Fibroblast of lung (primary cell): Measurements from ENCODE around the gene PRDM11.

ENCODE experiments used
- CTCF ChIP-seq, 2 donors: IDR thresholded peaks in 1 of 2; conservative IDR thresholded peaks in 1 of 2; 1 replicate in 1 of 2; 2 replicates in 1 of 2; pipeline ENCODE4 v1.5.1; 2011 to 2012; ENCODE audit warnings: low read length in 2 of 2, control low read depth in 1 of 2, inconsistent platforms in 1 of 2, low read depth in 1 of 2, mild to moderate bottlenecking in 1 of 2
- EZH2 ChIP-seq: IDR thresholded peaks from 2 replicates; pipeline ENCODE4 v1.5.1; 2012; ENCODE audit warnings: low read length, control low read depth, mild to moderate bottlenecking; ENCODE audit errors: missing control alignments

- TF ChIP-seq CTCF (conservative IDR thresholded peaks at IDR 0.05 in 1 of 2, IDR thresholded peaks at IDR 0.05 in 1 of 2; ENCODE audit: low read depth in 1 of 2, low read length in 2 of 2) (no peak), EZH2 (no peak)
Observed at GRCh38 chr11:45187375-45187774, 40.9 kb downstream of the PRDM11 start.
